ENCODE results near the gene OGA.

OGA gene

GRCh38 chr10:101773923-101774588, 44.2 kb downstream of the OGA start:
- DNase-seq = no peak

GRCh38 chr10:101772895-101773761, 45.1 kb downstream of the OGA start:
- DNase-seq = no peak

GRCh38 chr10:101772017-101772894, 46.0 kb downstream of the OGA start:
- no peak for DNase-seq

- no peak for DNase-seq
Observed at GRCh38 chr10:101771380-101771779, 46.9 kb downstream of the OGA start.

- DNase-seq = no peak
Observed at GRCh38 chr10:101770331-101771215, 47.7 kb downstream of the OGA start.

- DNase-seq = no peak
Observed at GRCh38 chr10:101769541-101770180, 48.6 kb downstream of the OGA start.

GRCh38 chr10:101768791-101769170, 49.5 kb downstream of the OGA start:
- no peak for DNase-seq

- DNase-seq = no peak
Observed at GRCh38 chr10:101767966-101768790, 50.1 kb downstream of the OGA start.

GRCh38 chr10:101767600-101767945, 50.7 kb downstream of the OGA start:
- no peak for DNase-seq

- DNase-seq = no peak
Observed at GRCh38 chr10:101766753-101767599, 51.3 kb downstream of the OGA start.

- no peak for DNase-seq
Observed at GRCh38 chr10:101766306-101766705, 51.9 kb downstream of the OGA start.

GRCh38 chr10:101763141-101763846, 55.0 kb downstream of the OGA start:
- no peak for DNase-seq

- DNase-seq = no peak
Observed at GRCh38 chr10:101762736-101763135, 55.5 kb downstream of the OGA start.

- no peak for DNase-seq
Observed at GRCh38 chr10:101761226-101761625, 57.0 kb downstream of the OGA start.

GRCh38 chr10:101760510-101760909, 57.7 kb downstream of the OGA start:
- no peak for DNase-seq

- DNase-seq = no peak
Observed at GRCh38 chr10:101759309-101760247, 58.7 kb downstream of the OGA start.

- no peak for DNase-seq
Observed at GRCh38 chr10:101758858-101759257, 59.4 kb downstream of the OGA start.

GRCh38 chr10:101752241-101752640, 66.0 kb downstream of the OGA start:
- no peak for DNase-seq

Measured in DMS 273 treated with DMSO at 0.1 percent for 48 hours (cell line).